H1 (cell line): ENCODE measurements around the gene WFDC1. TPM values are rescaled to one million over a fixed set of nuclear protein-coding genes. Genes with fewer than 3 reads are reported as not detected.

Source experiments
- CTCF ChIA-PET: fragments of 300-600 bp; sonication (Branson Sonifier 250); formaldehyde crosslinking; loops from one replicate; lab custom pipeline; 2021; ENCODE audit not compliant: partially characterized antibody; lab: Charles Lee
- POLR2A ChIA-PET: fragments of 300-600 bp; sonication (Branson Sonifier 250); formaldehyde crosslinking; loops from one replicate; lab custom pipeline; 2021; ENCODE audit warnings: inconsistent platforms; ENCODE audit not compliant: partially characterized antibody; lab: Charles Lee
- DNase-seq, 2 experiments: peaks; one replicate each; pipeline versions ENCODE4 v3.0.0 to v3.0.0-alpha.2; 2010 to 2022; ENCODE audit warnings: low spot score in 2 of 2, low read depth in 1 of 2, mixed read lengths in 1 of 2
- FAIRE-seq: peaks from 2 replicates; lab custom pipeline; 2011; peaks lifted over from hg19 to GRCh38; lab: Jason Lieb, UNC
- H2AFZ ChIP-seq: 2 replicates; pipeline ENCODE4 v1.8.1; 2012; ENCODE audit warnings: low read length, inconsistent platforms
- H2AK5ac ChIP-seq: 2 replicates; pipeline ENCODE4 v1.6.1; 2013; ENCODE audit warnings: low read depth, low read length
- H2BK120ac ChIP-seq: replicated peaks from 2 replicates; pipeline ENCODE3; 2013; ENCODE audit warnings: low read depth, low read length, inconsistent platforms
- H2BK12ac ChIP-seq: 2 replicates; pipeline ENCODE4 v1.6.1; 2013; ENCODE audit warnings: low read depth, low read length
- H2BK15ac ChIP-seq: 2 replicates; pipeline ENCODE4 v1.6.1; 2013; ENCODE audit warnings: low read length
- H2BK20ac ChIP-seq: 2 replicates; pipeline ENCODE4 v1.6.1; 2013; ENCODE audit warnings: low read length
- H2BK5ac ChIP-seq: 2 replicates; pipeline ENCODE4 v1.6.1; 2013; ENCODE audit warnings: low read depth, low read length
- H3K14ac ChIP-seq: 2 replicates; pipeline ENCODE4 v1.6.1; 2013; ENCODE audit warnings: inconsistent platforms; ENCODE audit not compliant: insufficient read length
- H3K18ac ChIP-seq: 2 replicates; pipeline ENCODE4 v1.6.1; 2013; ENCODE audit warnings: low read length; ENCODE audit errors: extremely low read depth
- H3K23ac ChIP-seq: 2 replicates; pipeline ENCODE4 v1.6.1; 2013; ENCODE audit warnings: inconsistent platforms; ENCODE audit not compliant: insufficient read length
- H3K23me2 ChIP-seq: 2 replicates; pipeline ENCODE4 v1.6.1; 2013; ENCODE audit warnings: low read depth, low read length
- H3K27ac ChIP-seq: 2 replicates; pipeline ENCODE4 v1.6.1; 2011; ENCODE audit warnings: low read depth, low read length, inconsistent platforms
- H3K27me3 ChIP-seq, 4 experiments: replicated peaks in 1 of 4; 1 replicate in 1 of 4; 2 replicates in 3 of 4; pipeline versions ENCODE4 v1.6.1 to v1.8.1; 2011 to 2013; ENCODE audit warnings: low read length in 3 of 4, mild to moderate bottlenecking in 3 of 4, inconsistent platforms in 2 of 4, mixed read lengths in 2 of 4, moderate library complexity in 1 of 4; ENCODE audit not compliant: control insufficient read depth in 3 of 4, insufficient read depth in 3 of 4; ENCODE audit errors: extremely low read depth in 1 of 4
- H3K36me3 ChIP-seq, 4 experiments: 2 replicates each; pipeline versions ENCODE4 v1.6.1 to v1.8.1; 2011 to 2013; ENCODE audit warnings: mild to moderate bottlenecking in 4 of 4, low read length in 3 of 4, moderate library complexity in 2 of 4, control low read depth in 1 of 4, inconsistent platforms in 1 of 4; ENCODE audit not compliant: insufficient read depth in 4 of 4, control insufficient read depth in 2 of 4
- H3K4ac ChIP-seq: replicated peaks from 2 replicates; pipeline ENCODE3; 2013; ENCODE audit warnings: low read length, low read depth, mixed read lengths, inconsistent platforms; ENCODE audit not compliant: insufficient read length
- H3K4me1 ChIP-seq, 4 experiments: replicated peaks in 1 of 4; 1 replicate in 1 of 4; 2 replicates in 3 of 4; pipeline versions ENCODE4 v1.6.1 to v1.8.1; 2011 to 2013; ENCODE audit warnings: low read length in 3 of 4, inconsistent platforms in 2 of 4, mixed read lengths in 1 of 4; ENCODE audit not compliant: insufficient read depth in 4 of 4, control insufficient read depth in 3 of 4
- H3K4me2 ChIP-seq, 2 experiments: 2 replicates each; pipeline versions ENCODE4 v1.6.1 to v1.8.1; 2011 to 2013; ENCODE audit warnings: low read depth in 2 of 2, low read length in 2 of 2, control low read depth in 1 of 2, inconsistent platforms in 1 of 2, mild to moderate bottlenecking in 1 of 2; ENCODE audit not compliant: insufficient read depth in 1 of 2
- H3K4me3 ChIP-seq, 4 experiments: fragments of 200-600, 300-600 bp in 1 of 4; sonication (generic), shearing (Covaris generic), sonication (Bioruptor Twin) in 1 of 4; 2 replicates each; pipeline versions ENCODE4 v1.5.1 to v1.8.1; 2011 to 2016; ENCODE audit warnings: low read length in 4 of 4, low read depth in 3 of 4, control low read depth in 2 of 4, inconsistent platforms in 2 of 4, mild to moderate bottlenecking in 2 of 4, mixed read lengths in 1 of 4, moderate library complexity in 1 of 4; ENCODE audit not compliant: insufficient read depth in 2 of 4; ENCODE audit errors: extremely low read depth in 1 of 4
- H3K56ac ChIP-seq: replicated peaks from 2 replicates; pipeline ENCODE3; 2013; ENCODE audit warnings: low read depth, mild to moderate bottlenecking, mixed read lengths, low read length, inconsistent platforms; ENCODE audit not compliant: insufficient read length
- H3K79me1 ChIP-seq: 2 replicates; pipeline ENCODE4 v1.6.1; 2013; ENCODE audit warnings: low read depth, low read length, control low read depth
- H3K79me2 ChIP-seq, 2 experiments: 2 replicates each; pipeline versions ENCODE4 v1.6.1 to v1.8.1; 2012 to 2013; ENCODE audit warnings: low read length in 2 of 2, mild to moderate bottlenecking in 2 of 2, inconsistent platforms in 1 of 2; ENCODE audit not compliant: insufficient read depth in 2 of 2, control insufficient read depth in 1 of 2
- H3K9ac ChIP-seq, 4 experiments: replicated peaks in 1 of 4; 1 replicate in 1 of 4; 2 replicates in 3 of 4; pipeline versions ENCODE4 v1.6.1 to v1.8.1; 2011 to 2013; ENCODE audit warnings: low read depth in 3 of 4, low read length in 3 of 4, control low read depth in 2 of 4, mild to moderate bottlenecking in 2 of 4, moderate library complexity in 2 of 4, inconsistent platforms in 1 of 4; ENCODE audit errors: extremely low read depth in 1 of 4
- H3K9me3 ChIP-seq, 2 experiments: 2 replicates each; pipeline versions ENCODE4 v1.6.1 to v1.8.1; 2012 to 2013; ENCODE audit warnings: mild to moderate bottlenecking in 2 of 2, moderate library complexity in 2 of 2, control low read depth in 1 of 2, inconsistent platforms in 1 of 2, low read depth in 1 of 2, low read length in 1 of 2, mixed read lengths in 1 of 2; ENCODE audit not compliant: insufficient read depth in 2 of 2
- H4K20me1 ChIP-seq, 2 experiments: replicated peaks in 1 of 2; 2 replicates each; pipeline versions ENCODE3 to v1.8.1; 2011 to 2013; ENCODE audit warnings: inconsistent platforms in 2 of 2, low read length in 2 of 2, mild to moderate bottlenecking in 1 of 2; ENCODE audit not compliant: insufficient read depth in 2 of 2, control insufficient read depth in 1 of 2
- H4K5ac ChIP-seq: 2 replicates; pipeline ENCODE4 v1.6.1; 2013; ENCODE audit warnings: low read length, low read depth, mixed read lengths, inconsistent platforms; ENCODE audit not compliant: insufficient read length
- H4K8ac ChIP-seq: 2 replicates; pipeline ENCODE4 v1.8.0; 2013; ENCODE audit warnings: mild to moderate bottlenecking, moderate library complexity, low read length, inconsistent platforms; ENCODE audit not compliant: insufficient read depth; ENCODE audit errors: extremely low read depth
- H4K91ac ChIP-seq: replicated peaks from 2 replicates; pipeline ENCODE3; 2013; ENCODE audit warnings: low read length, mixed read lengths, inconsistent platforms; ENCODE audit not compliant: insufficient read length
- ATF2 ChIP-seq: IDR thresholded peaks from 2 replicates; pipeline ENCODE4 v1.6.1; 2012; ENCODE audit warnings: low read length, inconsistent platforms
- CREB1 ChIP-seq: IDR thresholded peaks from 2 replicates; pipeline ENCODE4 v1.6.1; 2012; ENCODE audit warnings: inconsistent platforms
- CTCF ChIP-seq, 3 experiments: IDR thresholded peaks; 1 replicate in 2 of 3; 2 replicates in 1 of 3; pipeline versions ENCODE4 v1.5.1 to v1.6.1; 2011; ENCODE audit warnings: low read length in 3 of 3, mild to moderate bottlenecking in 3 of 3, inconsistent platforms in 2 of 3, low read depth in 1 of 3, moderate library complexity in 1 of 3; ENCODE audit not compliant: insufficient read depth in 1 of 3; ENCODE audit errors: control extremely low read depth in 1 of 3
- E2F6 ChIP-seq: IDR thresholded peaks from 2 replicates; pipeline ENCODE4 v1.6.1; 2012; ENCODE audit warnings: inconsistent platforms
- RAD21 ChIP-seq, 2 experiments: IDR thresholded peaks in 1 of 2; conservative IDR thresholded peaks in 1 of 2; 2 replicates each; pipeline ENCODE4 v1.6.1; 2011; ENCODE audit warnings: low read depth in 2 of 2, low read length in 2 of 2, improper control_type of control experiment in 1 of 2, inconsistent platforms in 1 of 2, mild to moderate bottlenecking in 1 of 2, moderate library complexity in 1 of 2
- RFX5 ChIP-seq: IDR thresholded peaks from 2 replicates; pipeline ENCODE4 v1.6.1; 2011; ENCODE audit warnings: low read depth, low read length, improper control_type of control experiment, borderline replicate concordance
- SUZ12 ChIP-seq: fragments of 200-600 bp; sonication (generic); IDR thresholded peaks from 2 replicates; pipeline ENCODE4 v1.6.1; 2012; ENCODE audit warnings: mild to moderate bottlenecking, inconsistent platforms, low read length, moderate library complexity, mixed read lengths
- WGBS, 2 experiments: shearing (Covaris generic) in 1 of 2; methylation state at CpG; one replicate each; pipeline versions ENCODE4 v1.1.6 to v1.1.7; 2013 to 2015; ENCODE audit warnings: low lambda C conversion rate in 2 of 2, mixed read lengths in 2 of 2, inconsistent platforms in 1 of 2, low coverage in 1 of 2, missing lambda C conversion rate in 1 of 2; ENCODE audit not compliant: insufficient replicate concordance in 2 of 2, insufficient coverage in 1 of 2, insufficient read length in 1 of 2; ENCODE audit errors: extremely low coverage in 1 of 2, missing lambda C conversion rate in 1 of 2; 5-methylcytosine and 5-hydroxymethylcytosine counted together
- polyA plus RNA-seq, 7 experiments: library from polyadenylated mRNA; depleted of rRNA in 3 of 7; stranded (reverse) in 5 of 7; unstranded in 2 of 7; fragments of >200 nt in 5 of 7; fragments of 200-250 nt in 2 of 7; gene quantifications; 1 replicate in 5 of 7; 2 replicates in 1 of 7; 4 replicates in 1 of 7; pipeline versions ENCODE4 v1.2.1 to v1.2.3, GENCODE V29; 2011 to 2013; ENCODE audit warnings: missing spikeins in 2 of 7, mixed read lengths in 2 of 7
- total RNA-seq: library from RNA; stranded (reverse); fragmentation: NEBNext Ultra II Directional; extraction: Animal tissue kit (Norgen Biotek cat#: 25700); gene quantifications from 2 replicates; pipeline ENCODE4 v1.2.1, GENCODE V29; 2021

The WFDC1 gene
- total and polyA plus RNA-seq, 2 of the 8 experiments (the other 6 are each of a cell fraction or from before 2014, with no cell fraction given), result 0.70 to 1.1 TPM

GRCh38 chr16:84277244-84277823 is 17.3 kb upstream of the WFDC1 start:
- no peak overlapping the region for H3K27ac ChIP-seq
- H3K23ac ChIP-seq, result no peak overlapping the region
- H2BK5ac ChIP-seq, result no peak overlapping the region
- H2AFZ ChIP-seq, result no peak overlapping the region
- no peak overlapping the region for H2BK20ac ChIP-seq
- no peak overlapping the region for H3K4ac ChIP-seq
- peaks cover 3 to 7% (median 5%) of the 10 kb centered on the region in 4 experiments for H3K4me1 ChIP-seq
- H2BK120ac ChIP-seq, result no peak overlapping the region
- DNase-seq, result peak in 1 of 2 experiments; percentile 90
- ChIA-PET CTCF (interaction anchor here (0.7 to 12.7 kb wide), 46 partner anchors 9 to 345 kb away, joined by 3 to 212 read pairs (median 4); partner anchors contain the start of genes ADAD2, KCNG4 and WFDC1), POLR2A (interaction anchor here (1.6 kb wide), 1 partner anchor 102 kb away, joined by 4 read pairs; no protein-coding TSS in a partner anchor)
- no peak overlapping the region for H3K4me3 ChIP-seq
- no peak overlapping the region for H2BK12ac ChIP-seq
- H2BK15ac ChIP-seq, result no peak overlapping the region
- no peaks in the 10 kb centered on the region for H3K36me3 ChIP-seq
- H3K9me3 ChIP-seq, result no peaks in the 10 kb centered on the region
- H3K9ac ChIP-seq, result no peak overlapping the region
- H3K14ac ChIP-seq, result no peak overlapping the region
- no peak overlapping the region for H4K5ac ChIP-seq
- H3K79me1 ChIP-seq, result no peaks in the 10 kb centered on the region
- H3K4me2 ChIP-seq, result no peak overlapping the region
- peaks cover 8% of the 10 kb centered on the region; the same call in 1 of the 2 replicates for H3K23me2 ChIP-seq
- H3K79me2 ChIP-seq, result no peaks in the 10 kb centered on the region
- 28% methylated on average over 10 of the region's 10 CpGs; no CpG with 5 or more reads in 1 of the 2 experiments for WGBS, 2 experiments
- H2AK5ac ChIP-seq, result no peak overlapping the region
- no peak overlapping the region for H3K18ac ChIP-seq
- no peak overlapping the region for H4K8ac ChIP-seq
- no peak overlapping the region for H3K56ac ChIP-seq
- no peaks in the 10 kb centered on the region; a peak in 2 of 7 replicates for H3K27me3 ChIP-seq
- H4K91ac ChIP-seq, result no peak overlapping the region
- FAIRE-seq, result no peak
- H4K20me1 ChIP-seq, result no peaks in the 10 kb centered on the region
- TF ChIP-seq RAD21 (IDR thresholded peaks at IDR 0.05 in 1 of 2, conservative IDR thresholded peaks at IDR 0.05 in 1 of 2; ENCODE audit: low read depth in 2 of 2, low read length in 2 of 2) (peak; percentile 90 to 95), CTCF (IDR thresholded peaks at IDR 0.05; ENCODE audit: control extremely low read depth in 1 of 3, insufficient read depth in 1 of 3, low read depth in 1 of 3, low read length in 3 of 3) (peak; percentile 80 to 89 (median 82)), RFX5 (no peak), SUZ12 (no peak), ATF2 (0 out of 2 replicates have a peak, but pooled peaks have one; percentile 28), E2F6 (peak; percentile 21; the same call in 1 of the 2 replicates), CREB1 (peak; percentile 66)
